ENCODE measurements around the gene CA11. TPM values are rescaled to one million over a fixed set of nuclear protein-coding genes. Genes with fewer than 3 reads are reported as not detected.

CA11 gene
- polyA plus RNA-seq, 1 of the 3 experiments (the other 2 are of a cell fraction) = 13.1 TPM

DNA sequence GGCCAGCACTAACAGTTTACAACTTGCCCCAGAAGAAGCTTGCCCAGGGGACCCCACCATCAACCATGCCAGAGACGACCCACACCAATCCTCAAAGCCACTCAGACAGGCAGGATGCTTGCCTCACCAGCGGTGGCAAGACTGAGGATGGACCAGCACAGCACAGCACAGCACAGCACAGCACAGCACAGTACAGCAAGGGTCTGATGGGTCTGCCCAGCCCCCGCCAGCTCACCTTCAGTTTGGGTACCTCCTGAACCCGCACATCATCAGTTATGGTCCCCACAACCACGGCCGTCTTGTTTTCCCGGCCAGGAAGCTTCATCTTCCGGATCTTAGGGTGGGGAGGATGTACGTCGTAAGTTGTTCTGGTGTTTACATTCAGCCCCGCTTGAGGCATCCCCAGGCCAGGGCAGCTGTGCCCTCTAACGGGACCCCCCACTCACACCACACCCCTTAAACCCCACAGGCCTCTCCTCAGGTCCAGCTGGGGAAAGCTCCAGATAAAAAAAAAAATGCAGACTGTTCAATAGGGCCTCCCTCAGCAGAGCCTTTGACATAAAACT, 29.4 kb downstream of the CA11 start:
- Histone ChIP-seq H3K9me2 (no peaks in the 10 kb centered on the region), H3K4me1 (ENCODE audit: control insufficient read depth in 1 of 2, insufficient read depth in 2 of 2, low read depth in 1 of 2, low read length in 1 of 2) (peaks cover 11 to 38% of the 10 kb centered on the region in 2 experiments; a peak in 3 of 4 replicates), H2AFZ (ENCODE audit: low read depth) (no peak overlapping the region), H3K36me3 (replicated peaks in 1 of 2; ENCODE audit: control insufficient read depth in 1 of 2, insufficient read depth in 2 of 2, low read length in 1 of 2) (peaks cover 32 to 33% of the 10 kb centered on the region in 2 experiments), H3F3A (replicated peaks; ENCODE audit: insufficient read depth) (peaks cover 55% of the 10 kb centered on the region), H3K79me2 (ENCODE audit: insufficient read depth) (peaks cover 38% of the 10 kb centered on the region), H3K27ac (ENCODE audit: low read depth in 2 of 2, low read length in 1 of 2) (peak overlapping the region in 1 of 2 experiments; percentile 19; a peak in 1 of 4 replicates), H3K9ac (peak overlapping the region; percentile 99; the same call in 1 of the 2 replicates), H4K20me1 (ENCODE audit: insufficient read depth) (peaks cover 39% of the 10 kb centered on the region), H3K9me3 (no peaks in the 10 kb centered on the region), H3K4me2 (peak overlapping the region; percentile 91), H3K4me3 (ENCODE audit: low read depth in 2 of 2, low read length in 1 of 2) (peak overlapping the region; percentile 93 to 99; a peak in 3 of 4 replicates), H3K27me3 (ENCODE audit: insufficient read depth) (no peaks in the 10 kb centered on the region)
- ChIA-PET CTCF (interaction anchor here (1.1 to 3.7 kb wide), 3 partner anchors 8 to 110 kb away, joined by 3 to 26 read pairs (median 12); no protein-coding TSS in a partner anchor), POLR2A (interaction anchor here (0.6 to 1.7 kb wide), 4 partner anchors 8 to 21 kb away, joined by 3 to 10 read pairs (median 4); no protein-coding TSS in a partner anchor)
- 68% methylated on average over 7 of the region's 12 CpGs for WGBS (ENCODE audit: low lambda C conversion rate)
- no peak for DNase-seq
- TF ChIP-seq TAF1 (IDR thresholded peaks at IDR 0.05; ENCODE audit: borderline replicate concordance, low read depth, low read length) (no peak), GATA2 (CRISPR knock-in tag; IDR thresholded peaks at IDR 0.05) (no peak), SIN3A (IDR thresholded peaks at IDR 0.05; ENCODE audit: borderline replicate concordance, low read depth, low read length) (no peak), CHD2 (IDR thresholded peaks at IDR 0.05; ENCODE audit: low read length, partially characterized antibody) (no peak), RFX5 (IDR thresholded peaks at IDR 0.05; ENCODE audit: low read length) (no peak), FOXM1 (IDR thresholded peaks at IDR 0.05; ENCODE audit: low read depth) (no peak), FOSL2 (IDR thresholded peaks at IDR 0.05; ENCODE audit: borderline replicate concordance, low read depth) (no peak), ELF1 (IDR thresholded peaks at IDR 0.05) (no peak), RAD21 (IDR thresholded peaks at IDR 0.05; ENCODE audit: low read length) (no peak), NRF1 (IDR thresholded peaks at IDR 0.05; ENCODE audit: low read depth, low read length) (no peak), EP300 (IDR thresholded peaks at IDR 0.05; ENCODE audit: borderline replicate concordance in 1 of 2, low read depth in 1 of 2, low read length in 1 of 2) (no peak), NFIC (IDR thresholded peaks at IDR 0.05; ENCODE audit: borderline replicate concordance) (no peak), MEF2A (IDR thresholded peaks at IDR 0.05; ENCODE audit: borderline replicate concordance, low read depth) (no peak), MXI1 (IDR thresholded peaks at IDR 0.05; ENCODE audit: low read depth, low read length) (no peak)
- TF ChIP-seq, protein P1, sequence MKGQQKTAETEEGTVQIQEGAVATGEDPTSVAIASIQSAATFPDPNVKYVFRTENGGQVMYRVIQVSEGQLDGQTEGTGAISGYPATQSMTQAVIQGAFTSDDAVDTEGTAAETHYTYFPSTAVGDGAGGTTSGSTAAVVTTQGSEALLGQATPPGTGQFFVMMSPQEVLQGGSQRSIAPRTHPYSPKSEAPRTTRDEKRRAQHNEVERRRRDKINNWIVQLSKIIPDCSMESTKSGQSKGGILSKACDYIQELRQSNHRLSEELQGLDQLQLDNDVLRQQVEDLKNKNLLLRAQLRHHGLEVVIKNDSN (IDR thresholded peaks at IDR 0.05; ENCODE audit: borderline replicate concordance, low read depth) = no peak
- TF ChIP-seq, protein P2, sequence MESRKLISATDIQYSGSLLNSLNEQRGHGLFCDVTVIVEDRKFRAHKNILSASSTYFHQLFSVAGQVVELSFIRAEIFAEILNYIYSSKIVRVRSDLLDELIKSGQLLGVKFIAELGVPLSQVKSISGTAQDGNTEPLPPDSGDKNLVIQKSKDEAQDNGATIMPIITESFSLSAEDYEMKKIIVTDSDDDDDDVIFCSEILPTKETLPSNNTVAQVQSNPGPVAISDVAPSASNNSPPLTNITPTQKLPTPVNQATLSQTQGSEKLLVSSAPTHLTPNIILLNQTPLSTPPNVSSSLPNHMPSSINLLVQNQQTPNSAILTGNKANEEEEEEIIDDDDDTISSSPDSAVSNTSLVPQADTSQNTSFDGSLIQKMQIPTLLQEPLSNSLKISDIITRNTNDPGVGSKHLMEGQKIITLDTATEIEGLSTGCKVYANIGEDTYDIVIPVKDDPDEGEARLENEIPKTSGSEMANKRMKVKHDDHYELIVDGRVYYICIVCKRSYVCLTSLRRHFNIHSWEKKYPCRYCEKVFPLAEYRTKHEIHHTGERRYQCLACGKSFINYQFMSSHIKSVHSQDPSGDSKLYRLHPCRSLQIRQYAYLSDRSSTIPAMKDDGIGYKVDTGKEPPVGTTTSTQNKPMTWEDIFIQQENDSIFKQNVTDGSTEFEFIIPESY (IDR thresholded peaks at IDR 0.05; ENCODE audit: borderline replicate concordance, low read depth) = no peak
- TF ChIP-seq, protein P3, sequence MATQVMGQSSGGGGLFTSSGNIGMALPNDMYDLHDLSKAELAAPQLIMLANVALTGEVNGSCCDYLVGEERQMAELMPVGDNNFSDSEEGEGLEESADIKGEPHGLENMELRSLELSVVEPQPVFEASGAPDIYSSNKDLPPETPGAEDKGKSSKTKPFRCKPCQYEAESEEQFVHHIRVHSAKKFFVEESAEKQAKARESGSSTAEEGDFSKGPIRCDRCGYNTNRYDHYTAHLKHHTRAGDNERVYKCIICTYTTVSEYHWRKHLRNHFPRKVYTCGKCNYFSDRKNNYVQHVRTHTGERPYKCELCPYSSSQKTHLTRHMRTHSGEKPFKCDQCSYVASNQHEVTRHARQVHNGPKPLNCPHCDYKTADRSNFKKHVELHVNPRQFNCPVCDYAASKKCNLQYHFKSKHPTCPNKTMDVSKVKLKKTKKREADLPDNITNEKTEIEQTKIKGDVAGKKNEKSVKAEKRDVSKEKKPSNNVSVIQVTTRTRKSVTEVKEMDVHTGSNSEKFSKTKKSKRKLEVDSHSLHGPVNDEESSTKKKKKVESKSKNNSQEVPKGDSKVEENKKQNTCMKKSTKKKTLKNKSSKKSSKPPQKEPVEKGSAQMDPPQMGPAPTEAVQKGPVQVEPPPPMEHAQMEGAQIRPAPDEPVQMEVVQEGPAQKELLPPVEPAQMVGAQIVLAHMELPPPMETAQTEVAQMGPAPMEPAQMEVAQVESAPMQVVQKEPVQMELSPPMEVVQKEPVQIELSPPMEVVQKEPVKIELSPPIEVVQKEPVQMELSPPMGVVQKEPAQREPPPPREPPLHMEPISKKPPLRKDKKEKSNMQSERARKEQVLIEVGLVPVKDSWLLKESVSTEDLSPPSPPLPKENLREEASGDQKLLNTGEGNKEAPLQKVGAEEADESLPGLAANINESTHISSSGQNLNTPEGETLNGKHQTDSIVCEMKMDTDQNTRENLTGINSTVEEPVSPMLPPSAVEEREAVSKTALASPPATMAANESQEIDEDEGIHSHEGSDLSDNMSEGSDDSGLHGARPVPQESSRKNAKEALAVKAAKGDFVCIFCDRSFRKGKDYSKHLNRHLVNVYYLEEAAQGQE (IDR thresholded peaks at IDR 0.05; ENCODE audit: low read depth, low read length) = no peak
- TF ChIP-seq, protein P4, sequence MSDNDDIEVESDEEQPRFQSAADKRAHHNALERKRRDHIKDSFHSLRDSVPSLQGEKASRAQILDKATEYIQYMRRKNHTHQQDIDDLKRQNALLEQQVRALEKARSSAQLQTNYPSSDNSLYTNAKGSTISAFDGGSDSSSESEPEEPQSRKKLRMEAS (IDR thresholded peaks at IDR 0.05; ENCODE audit: low read depth) = no peak

Data from SK-N-SH (cell line).